ENCODE results near the gene CLEC11A. TPM values are rescaled to one million over a fixed set of nuclear protein-coding genes. Genes with fewer than 3 reads are reported as not detected.

Gene CLEC11A
- total and polyA plus RNA-seq, 9 of the 15 experiments (the other 6 are each of a cell fraction or from before 2014, with no cell fraction given), result 0.39 to 43.9 (median 3.4) TPM

DNA sequence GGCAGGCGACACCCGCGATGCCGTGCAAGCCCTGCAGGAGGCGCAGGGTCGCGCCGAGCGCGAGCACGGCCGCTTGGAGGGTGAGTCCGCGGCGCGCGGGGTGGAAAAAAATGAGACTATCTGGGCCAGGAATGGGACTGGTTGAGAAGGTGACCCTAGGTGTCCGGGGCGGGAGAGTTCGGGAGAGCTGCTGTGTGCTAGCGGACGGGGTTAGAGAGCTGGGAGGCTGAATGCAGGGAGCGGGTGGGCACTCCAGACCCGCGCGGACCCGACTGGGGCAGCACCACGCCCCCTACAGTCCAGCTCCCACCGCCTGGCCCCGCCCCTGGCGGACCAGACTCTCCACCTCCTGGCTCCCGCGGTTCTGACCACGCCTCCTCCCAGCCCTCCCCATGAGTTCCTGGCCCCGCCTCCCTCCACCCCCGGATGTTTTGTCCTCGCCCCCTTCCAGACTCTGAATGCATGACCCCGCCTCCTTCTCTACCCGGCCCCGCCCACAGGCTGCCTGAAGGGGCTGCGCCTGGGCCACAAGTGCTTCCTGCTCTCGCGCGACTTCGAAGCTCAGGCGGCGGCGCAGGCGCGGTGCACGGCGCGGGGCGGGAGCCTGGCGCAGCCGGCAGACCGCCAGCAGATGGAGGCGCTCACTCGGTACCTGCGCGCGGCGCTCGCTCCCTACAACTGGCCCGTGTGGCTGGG, 1.5 kb downstream of the CLEC11A start (continued):
- no peak for TF ChIP-seq AFF4 (CRISPR knock-in tag; IDR thresholded peaks at IDR 0.05)
- no peak for TF ChIP-seq SMARCC2 (IDR thresholded peaks at IDR 0.05; ENCODE audit: low read depth)

GRCh38 chr19:50725218-50725910, 2.2 kb downstream of the CLEC11A start:
- peaks cover 2% of the 10 kb centered on the region; the same call in 1 of the 2 replicates for H4K20me1 ChIP-seq (replicated peaks; ENCODE audit: control insufficient read depth, insufficient read depth, low read length)
- intact Hi-C loops (cut with micrococcal nuclease) (no loop called here), in situ Hi-C loops (cut with MboI) (no loop called here)
- no peak; the same call in 2 of the 3 replicates for ATAC-seq
- no peaks in the 10 kb centered on the region for H3K27me3 ChIP-seq (ENCODE audit: control insufficient read depth in 2 of 2, insufficient read depth in 2 of 2, low read length in 2 of 2)
- no peak for DNase-seq (ENCODE audit: extremely low read depth in 1 of 4, low spot score in 3 of 4)
- peaks cover 26% of the 10 kb centered on the region for H3K79me2 ChIP-seq (ENCODE audit: control insufficient read depth, insufficient read depth, low read length)
- no peaks in the 10 kb centered on the region for H3K9me3 ChIP-seq (replicated peaks; ENCODE audit: control insufficient read depth, insufficient read depth, low read depth, low read length)
- H3K27ac ChIP-seq (ENCODE audit: extremely low read depth, low read depth, low read length), result peak overlapping the region; percentile 80
- BruUV-seq (replicated peaks), result no TSS peak
- peak; percentile 84 for FAIRE-seq
- peak overlapping the region; percentile 82 to 95 for H3K9ac ChIP-seq (ENCODE audit: insufficient read depth in 1 of 2, low read depth in 2 of 2, low read length in 2 of 2)
- H2AFZ ChIP-seq (ENCODE audit: low read depth, low read length), result peak overlapping the region; percentile 81
- H3K9me1 ChIP-seq (ENCODE audit: control insufficient read depth, insufficient read depth, low read length), result no peaks in the 10 kb centered on the region
- H3K4me3 ChIP-seq, result peak overlapping the region; percentile 59
- ChIA-PET POLR2A (interaction anchor here (0.6 to 1.6 kb wide), 14 partner anchors 10 to 97 kb away, joined by 3 to 14 read pairs (median 5); no protein-coding TSS in a partner anchor), CTCF (ENCODE audit: low intra/inter-chr PET ratio) (interaction anchor here (0.9 to 4.5 kb wide), 3 partner anchors 52 to 197 kb away, joined by 5 to 91 read pairs (median 12); no protein-coding TSS in a partner anchor)
- H3K4me1 ChIP-seq (replicated peaks in 1 of 2; ENCODE audit: control insufficient read depth in 2 of 2, insufficient read depth in 2 of 2, low read length in 2 of 2), result peaks cover 33 to 64% of the 10 kb centered on the region in 2 experiments; a peak in 4 of 5 replicates
- H3K36me3 ChIP-seq (ENCODE audit: control insufficient read depth, insufficient read depth, low read length), result peaks cover 4% of the 10 kb centered on the region; the same call in 1 of the 3 replicates
- 1% methylated on average over 48 of the region's 52 CpGs for WGBS (ENCODE audit: insufficient coverage, low coverage, missing lambda C conversion rate)
- peak overlapping the region; percentile 90 for H3K4me2 ChIP-seq (ENCODE audit: insufficient read depth, low read length)
- no peak for TF ChIP-seq KLF6 (CRISPR knock-in tag; IDR thresholded peaks at IDR 0.05; ENCODE audit: borderline replicate concordance)
- peak; percentile 25 for TF ChIP-seq POLR2B (IDR thresholded peaks at IDR 0.05; ENCODE audit: low read depth, partially characterized antibody)
- peak; percentile 63 for TF ChIP-seq SMAD4 (CRISPR knock-in tag; conservative IDR thresholded peaks at IDR 0.05)
- TF ChIP-seq NR2F6 (CRISPR knock-in tag; IDR thresholded peaks at IDR 0.05), result no peak
- TF ChIP-seq NR2C1 (IDR thresholded peaks at IDR 0.05), result no peak
- TF ChIP-seq NR2C1 (tag; IDR thresholded peaks at IDR 0.05), result no peak
- no peak for TF ChIP-seq ZNF75A (CRISPR knock-in tag; IDR thresholded peaks at IDR 0.05)
